ENCODE data around the gene B4GALNT4. TPM values are rescaled to one million over a fixed set of nuclear protein-coding genes. Genes with fewer than 3 reads are reported as not detected.

B4GALNT4 gene
- total RNA-seq, 1 donor from 2014 or later: 39.1 TPM

DNA sequence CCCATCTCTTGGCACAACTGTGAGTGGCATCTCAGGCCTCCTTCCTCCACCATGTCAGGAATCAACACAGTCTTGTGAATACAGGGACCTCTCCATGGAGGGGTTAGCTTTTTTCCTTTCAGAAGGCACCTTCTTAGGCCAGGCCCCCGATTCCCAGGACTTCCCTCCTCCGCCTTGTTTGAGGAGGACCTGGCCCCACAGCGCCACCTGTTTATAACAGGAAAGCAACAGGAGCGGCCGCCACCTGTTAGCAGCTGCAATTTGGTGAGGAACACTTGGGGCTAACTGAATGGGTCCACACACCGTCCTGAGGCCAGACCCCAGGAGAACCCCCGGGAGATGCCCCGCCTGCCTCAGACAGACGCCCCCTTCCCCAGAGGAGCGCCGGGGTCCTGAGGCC, 20.9 kb downstream of the B4GALNT4 start:
- Mint-ChIP-seq H3K27ac (ENCODE audit: unreplicated experiment) (no peak overlapping the region), H3K4me3 (ENCODE audit: unreplicated experiment) (no peak overlapping the region), H3K36me3 (ENCODE audit: low read depth) (peaks cover 2% of the 10 kb centered on the region), H3K4me1 (ENCODE audit: low read depth) (peaks cover 11% of the 10 kb centered on the region), H3K9me3 (ENCODE audit: low read depth) (peaks cover 6% of the 10 kb centered on the region), H3K27me3 (ENCODE audit: low read depth) (no peaks in the 10 kb centered on the region)
- DNase-seq (ENCODE audit: low spot score): no peak
- TF ChIP-seq, protein P1, sequence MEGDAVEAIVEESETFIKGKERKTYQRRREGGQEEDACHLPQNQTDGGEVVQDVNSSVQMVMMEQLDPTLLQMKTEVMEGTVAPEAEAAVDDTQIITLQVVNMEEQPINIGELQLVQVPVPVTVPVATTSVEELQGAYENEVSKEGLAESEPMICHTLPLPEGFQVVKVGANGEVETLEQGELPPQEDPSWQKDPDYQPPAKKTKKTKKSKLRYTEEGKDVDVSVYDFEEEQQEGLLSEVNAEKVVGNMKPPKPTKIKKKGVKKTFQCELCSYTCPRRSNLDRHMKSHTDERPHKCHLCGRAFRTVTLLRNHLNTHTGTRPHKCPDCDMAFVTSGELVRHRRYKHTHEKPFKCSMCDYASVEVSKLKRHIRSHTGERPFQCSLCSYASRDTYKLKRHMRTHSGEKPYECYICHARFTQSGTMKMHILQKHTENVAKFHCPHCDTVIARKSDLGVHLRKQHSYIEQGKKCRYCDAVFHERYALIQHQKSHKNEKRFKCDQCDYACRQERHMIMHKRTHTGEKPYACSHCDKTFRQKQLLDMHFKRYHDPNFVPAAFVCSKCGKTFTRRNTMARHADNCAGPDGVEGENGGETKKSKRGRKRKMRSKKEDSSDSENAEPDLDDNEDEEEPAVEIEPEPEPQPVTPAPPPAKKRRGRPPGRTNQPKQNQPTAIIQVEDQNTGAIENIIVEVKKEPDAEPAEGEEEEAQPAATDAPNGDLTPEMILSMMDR (IDR thresholded peaks at IDR 0.05): no peak

DNA sequence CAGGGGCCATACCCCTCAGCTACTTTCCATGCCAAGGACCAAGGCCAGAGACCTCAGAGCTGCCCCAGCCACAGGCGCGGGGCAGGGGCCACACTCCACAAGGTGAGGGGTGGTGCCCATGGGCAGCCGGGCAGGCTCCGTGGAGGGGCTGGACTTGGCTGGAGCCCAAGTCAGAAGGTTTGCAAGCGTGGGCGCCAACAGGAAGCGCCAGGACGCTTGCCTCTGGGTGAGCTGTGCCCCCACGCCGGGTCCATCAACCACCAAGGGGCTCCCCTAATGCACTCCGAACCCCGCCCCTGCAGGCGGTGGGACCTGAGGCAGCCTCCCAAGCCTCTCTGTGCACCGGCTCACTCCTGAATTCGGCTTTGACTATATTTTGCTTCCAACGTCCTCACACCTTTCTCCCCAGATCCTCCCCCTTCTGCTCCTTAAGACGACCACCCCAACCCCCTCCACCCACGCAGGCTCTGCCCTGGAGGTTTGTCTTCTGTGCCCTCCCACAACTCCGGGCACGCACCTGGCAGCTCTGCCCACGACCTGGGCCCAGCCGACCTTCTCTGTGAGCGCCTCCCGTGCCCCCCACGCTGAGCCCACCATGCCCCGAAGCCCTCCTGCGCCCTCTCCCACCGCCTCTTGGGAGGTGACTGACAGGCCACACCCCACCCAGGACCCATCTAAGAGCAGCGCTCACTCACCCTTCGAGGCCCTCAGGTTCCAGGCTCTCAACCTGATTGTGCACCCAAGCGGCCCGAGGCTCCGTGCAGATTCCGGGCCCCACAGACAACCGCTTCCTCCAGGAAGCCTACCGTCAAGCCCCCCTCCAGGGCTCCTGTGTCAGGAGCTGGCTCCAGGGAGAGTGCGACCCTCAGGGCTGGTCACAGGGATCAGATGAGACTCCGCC, 22.1 kb downstream of the B4GALNT4 start:
- no peak for DNase-seq (ENCODE audit: low spot score)
- Mint-ChIP-seq H3K36me3 (ENCODE audit: low read depth) (peaks cover 2% of the 10 kb centered on the region), H3K27me3 (ENCODE audit: low read depth) (no peaks in the 10 kb centered on the region), H3K27ac (ENCODE audit: unreplicated experiment) (no peak overlapping the region), H3K9me3 (ENCODE audit: low read depth) (peaks cover 6% of the 10 kb centered on the region), H3K4me3 (ENCODE audit: unreplicated experiment) (no peak overlapping the region), H3K4me1 (ENCODE audit: low read depth) (peaks cover 11% of the 10 kb centered on the region)
- TF ChIP-seq, protein P1 (IDR thresholded peaks at IDR 0.05): no peak

DNA sequence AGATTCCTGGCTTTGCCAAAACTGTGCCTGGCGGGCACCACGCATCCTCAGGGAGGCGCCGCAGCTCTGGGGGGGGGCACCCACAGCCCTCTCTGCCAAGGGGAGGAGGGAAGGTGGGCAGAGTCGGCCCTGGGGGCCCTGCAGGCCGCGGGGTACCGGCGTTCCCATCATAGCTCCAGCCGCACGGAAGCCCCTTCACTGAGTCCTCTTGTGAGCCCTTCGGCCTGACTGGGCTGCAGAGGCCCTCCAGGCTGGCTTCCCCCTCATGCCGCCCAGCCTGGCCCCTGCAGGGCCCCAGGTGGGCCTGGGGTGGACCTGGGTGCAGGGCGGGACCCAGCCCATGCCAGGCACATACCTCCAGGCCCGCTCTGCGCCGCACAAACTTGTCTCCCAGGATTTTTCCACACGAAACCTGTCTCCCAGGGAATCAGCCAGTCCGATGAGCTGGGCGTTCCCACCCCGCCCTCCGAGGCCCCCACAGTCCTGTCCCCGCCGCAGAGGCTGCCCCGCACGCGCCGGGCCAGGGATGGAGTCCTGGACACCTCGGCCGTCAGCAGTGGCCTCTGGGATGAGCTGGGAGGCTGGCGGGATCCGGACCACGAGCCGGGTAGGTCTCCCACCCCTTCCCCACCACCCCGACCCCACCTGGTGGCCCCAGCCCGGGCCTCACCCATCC, 22.9 kb downstream of the B4GALNT4 start:
- no peak overlapping the region for H3K27ac Mint-ChIP-seq (ENCODE audit: unreplicated experiment)
- no peak for DNase-seq (ENCODE audit: low spot score)
- H3K4me1 Mint-ChIP-seq (ENCODE audit: low read depth): peaks cover 8% of the 10 kb centered on the region
- no peaks in the 10 kb centered on the region for H3K27me3 Mint-ChIP-seq (ENCODE audit: low read depth)
- no peak overlapping the region for H3K4me3 Mint-ChIP-seq (ENCODE audit: unreplicated experiment)
- H3K36me3 Mint-ChIP-seq (ENCODE audit: low read depth): no peaks in the 10 kb centered on the region
- H3K9me3 Mint-ChIP-seq (ENCODE audit: low read depth): peaks cover under 1% of the 10 kb centered on the region
- TF ChIP-seq, protein P1 (IDR thresholded peaks at IDR 0.05): no peak

DNA sequence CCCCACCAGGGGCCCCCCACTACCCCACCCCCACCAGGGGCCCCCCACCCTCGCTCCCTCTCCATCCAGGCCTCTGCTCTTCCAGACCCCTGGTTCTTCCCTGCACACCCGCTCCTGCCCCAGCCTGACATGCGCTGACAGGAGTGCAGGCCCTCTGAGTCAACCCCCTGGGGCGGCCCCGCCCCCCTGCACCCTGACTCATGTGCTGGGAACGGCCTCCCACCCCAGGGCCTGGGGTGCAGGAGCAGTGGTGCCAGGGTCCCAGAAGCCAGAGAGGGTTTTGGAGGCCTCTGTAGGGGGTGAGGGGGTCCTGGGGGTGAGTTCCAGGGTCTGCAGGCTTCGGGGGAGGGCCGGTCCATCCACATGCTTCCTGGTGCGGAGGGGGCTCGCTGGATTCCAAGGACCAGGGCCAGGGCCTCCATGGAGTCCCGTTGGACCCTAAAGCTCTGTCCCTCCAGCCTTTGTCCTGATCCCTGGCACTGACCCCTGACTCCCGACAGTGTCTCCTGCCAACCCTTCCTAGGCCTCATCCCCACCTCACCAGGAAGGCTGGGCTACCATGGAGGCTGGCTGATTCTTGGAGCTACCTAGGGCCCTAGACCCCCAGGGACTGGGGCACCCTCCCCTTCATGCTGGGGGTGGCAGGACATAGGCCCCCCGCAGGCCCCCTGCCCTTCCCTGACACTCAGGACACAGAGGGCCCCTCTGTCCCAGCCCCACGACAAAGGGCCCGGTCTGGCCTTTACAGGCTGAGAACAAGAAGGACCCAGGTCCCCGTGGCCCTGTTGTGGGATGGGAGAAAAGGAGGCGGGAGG, 24.1 kb downstream of the B4GALNT4 start:
- H3K27ac Mint-ChIP-seq (ENCODE audit: unreplicated experiment): no peak overlapping the region
- peaks cover 7% of the 10 kb centered on the region for H3K4me1 Mint-ChIP-seq (ENCODE audit: low read depth)
- no peak for DNase-seq (ENCODE audit: low spot score)
- H3K27me3 Mint-ChIP-seq (ENCODE audit: low read depth): no peaks in the 10 kb centered on the region
- TF ChIP-seq, protein P1 (IDR thresholded peaks at IDR 0.05): no peak
- H3K4me3 Mint-ChIP-seq (ENCODE audit: unreplicated experiment): no peak overlapping the region
- no peaks in the 10 kb centered on the region for H3K9me3 Mint-ChIP-seq (ENCODE audit: low read depth)
- no peaks in the 10 kb centered on the region for H3K36me3 Mint-ChIP-seq (ENCODE audit: low read depth)
